K562 (cell line): ENCODE measurements around the gene TYRP1. TPM values are rescaled to one million over a fixed set of nuclear protein-coding genes. Genes with fewer than 3 reads are reported as not detected.

Experiments used
- ATAC-seq: fragments of 200-7000 bp; cut with Tn5 transposase; 3 replicates; pipeline ENCODE4 v1.9.1; 2020; ENCODE audit warnings: moderate library complexity
- BruUV-seq: library from RNA; stranded (reverse); fragments of 400-500 nt; replicated peaks from 2 replicates; lab custom pipeline; 2021; lab: Mats Ljungman, UMichigan
- CTCF ChIA-PET: fragments of 300-600 bp; formaldehyde crosslinking; extraction: SDS; loops from one replicate; lab custom pipeline; 2021; ENCODE audit warnings: low intra/inter-chr PET ratio; lab: Yijun Ruan, JAX
- POLR2A ChIA-PET: fragments of 300-600, 350-650 bp; sonication (Branson Sonifier 250); formaldehyde crosslinking; extraction: SDS; loops from one replicate; lab custom pipeline; 2021; ENCODE audit warnings: antibody characterized with exemption, inconsistent platforms; lab: Yijun Ruan, JAX
- DNase-seq, 4 experiments: peaks; one replicate each; pipeline versions ENCODE4 v3.0.0 to v3.0.0-alpha.2; 2011 to 2018; ENCODE audit warnings: low spot score in 3 of 4, mixed read lengths in 3 of 4; ENCODE audit errors: extremely low read depth in 1 of 4
- FAIRE-seq: peaks from 2 replicates; lab custom pipeline; 2011; peaks lifted over from hg19 to GRCh38; lab: Jason Lieb, UNC
- H2AFZ ChIP-seq: 2 replicates; pipeline ENCODE4 v1.6.0; 2011; ENCODE audit warnings: low read depth, low read length, control low read depth, inconsistent platforms
- H3K27ac ChIP-seq: fragments of 200-600 bp; 3 replicates; pipeline ENCODE4 v1.8.0; 2011; ENCODE audit warnings: low read depth, mild to moderate bottlenecking, control low read depth, inconsistent platforms, low read length, moderate library complexity, mixed read lengths; ENCODE audit errors: extremely low read depth
- H3K27me3 ChIP-seq, 2 experiments: fragments of 300-600 bp in 1 of 2; 2 replicates in 1 of 2; 3 replicates in 1 of 2; pipeline versions ENCODE4 v1.6.0 to v1.8.0; 2011; ENCODE audit warnings: inconsistent platforms in 2 of 2, low read length in 2 of 2, mild to moderate bottlenecking in 1 of 2, mixed read lengths in 1 of 2, moderate library complexity in 1 of 2; ENCODE audit not compliant: control insufficient read depth in 2 of 2, insufficient read depth in 2 of 2
- H3K36me3 ChIP-seq: fragments of 300-600 bp; 3 replicates; pipeline ENCODE4 v1.8.0; 2011; ENCODE audit warnings: mild to moderate bottlenecking, low read length, inconsistent platforms; ENCODE audit not compliant: control insufficient read depth, insufficient read depth
- H3K4me1 ChIP-seq, 2 experiments: fragments of 200-600 bp in 1 of 2; replicated peaks in 1 of 2; 2 replicates in 1 of 2; 3 replicates in 1 of 2; pipeline versions ENCODE4 v1.5.1 to v1.8.0; 2011; ENCODE audit warnings: inconsistent platforms in 2 of 2, low read length in 2 of 2, mild to moderate bottlenecking in 1 of 2, mixed read lengths in 1 of 2, moderate library complexity in 1 of 2; ENCODE audit not compliant: control insufficient read depth in 2 of 2, insufficient read depth in 2 of 2
- H3K4me2 ChIP-seq: 2 replicates; pipeline ENCODE4 v1.6.1; 2011; ENCODE audit warnings: low read length, control low read depth, inconsistent platforms, mixed read lengths; ENCODE audit not compliant: insufficient read depth
- H3K4me3 ChIP-seq: fragments of 200-600 bp; sonication (generic), shearing (Covaris generic); 2 replicates; pipeline ENCODE4 v1.5.1; 2016; ENCODE audit warnings: control low read depth, inconsistent platforms
- H3K79me2 ChIP-seq: fragments of 200-600 bp; 3 replicates; pipeline ENCODE4 v1.8.0; 2011; ENCODE audit warnings: low read length, inconsistent platforms; ENCODE audit not compliant: control insufficient read depth, insufficient read depth
- H3K9ac ChIP-seq, 2 experiments: 2 replicates each; pipeline versions ENCODE4 v1.6.0 to v1.6.1; 2011; ENCODE audit warnings: low read depth in 2 of 2, low read length in 2 of 2, control low read depth in 1 of 2, inconsistent platforms in 1 of 2, mild to moderate bottlenecking in 1 of 2, mixed read lengths in 1 of 2; ENCODE audit not compliant: insufficient read depth in 1 of 2
- H3K9me1 ChIP-seq: one replicate; pipeline ENCODE4 v1.6.0; 2011; ENCODE audit warnings: inconsistent platforms, mild to moderate bottlenecking, low read length, moderate library complexity; ENCODE audit not compliant: control insufficient read depth, insufficient read depth
- H3K9me3 ChIP-seq: replicated peaks from 2 replicates; pipeline ENCODE4 v1.5.1; 2011; ENCODE audit warnings: low read depth, low read length, inconsistent platforms; ENCODE audit not compliant: control insufficient read depth, insufficient read depth
- H4K20me1 ChIP-seq: replicated peaks from 2 replicates; pipeline ENCODE4 v1.6.1; 2011; ENCODE audit warnings: low read length, inconsistent platforms, mixed read lengths; ENCODE audit not compliant: control insufficient read depth, insufficient read depth
- CTCFL ChIP-seq: IDR thresholded peaks from 2 replicates; pipeline ENCODE4 v1.6.1; 2011; ENCODE audit warnings: borderline replicate concordance, low read depth, mild to moderate bottlenecking, moderate library complexity, low read length; ENCODE audit not compliant: insufficient read depth, poor library complexity, severe bottlenecking
- MTF1 ChIP-seq: fragments of 250-450 bp; sonication (Bioruptor Pico); IDR thresholded peaks from 2 replicates; pipeline ENCODE4 v1.9.0; 2021; ENCODE audit warnings: moderate library complexity, mild to moderate bottlenecking, inconsistent platforms, borderline replicate concordance
- NFIC ChIP-seq: fragments of 450-650 bp; IDR thresholded peaks from 2 replicates; pipeline ENCODE4 v1.6.1; 2017; ENCODE audit warnings: mild to moderate bottlenecking, inconsistent platforms
- NR2C1 ChIP-seq, 2 experiments: fragments of 450-650 bp; IDR thresholded peaks; 2 replicates each; pipeline ENCODE4 v1.6.1; 2017; ENCODE audit warnings: mild to moderate bottlenecking in 2 of 2, antibody characterized with exemption in 1 of 2, inconsistent platforms in 1 of 2, missing compliant biosample characterization in 1 of 2, missing genetic modification characterization in 1 of 2
- NRF1 ChIP-seq, 2 experiments: fragments of 450-650 bp; IDR thresholded peaks in 1 of 2; conservative IDR thresholded peaks in 1 of 2; 2 replicates each; pipeline ENCODE4 v1.6.1; 2014; ENCODE audit warnings: mild to moderate bottlenecking in 2 of 2
- PATZ1 ChIP-seq: fragments of 250-450 bp; sonication (Bioruptor Pico); IDR thresholded peaks from 2 replicates; pipeline ENCODE4 v1.5.0; 2020; ENCODE audit warnings: mild to moderate bottlenecking, borderline replicate concordance
- POLR3G ChIP-seq: IDR thresholded peaks from 2 replicates; pipeline ENCODE4 v1.6.1; 2011; ENCODE audit not compliant: insufficient read length, insufficient replicate concordance; ENCODE audit errors: extremely low read depth
- RNF2 ChIP-seq: sonication (generic); IDR thresholded peaks from 2 replicates; pipeline ENCODE4 v1.6.1; 2016
- TBL1XR1 ChIP-seq, 2 experiments: IDR thresholded peaks; 2 replicates each; pipeline ENCODE4 v1.6.1; 2012; ENCODE audit warnings: improper control_type of control experiment in 2 of 2, low read length in 2 of 2, mild to moderate bottlenecking in 1 of 2
- TCFL5 ChIP-seq: fragments of 250-450 bp; sonication (Bioruptor Pico); conservative IDR thresholded peaks from 2 replicates; pipeline ENCODE4 v1.6.1; 2021; ENCODE audit warnings: mild to moderate bottlenecking, moderate library complexity, matching md5 sums
- ZBTB43 ChIP-seq: sonication (generic); formaldehyde crosslinking; IDR thresholded peaks from 2 replicates; pipeline ENCODE4 v1.8.0; 2023; ENCODE audit warnings: mild to moderate bottlenecking, missing genetic modification reagents
- WGBS: fragments of 100-300 bp; shearing (Covaris generic); methylation state at CpG from one replicate; pipeline ENCODE4 v1.1.6; 2016; ENCODE audit warnings: low coverage, mixed read lengths; ENCODE audit not compliant: insufficient coverage; ENCODE audit errors: missing lambda C conversion rate; 5-methylcytosine and 5-hydroxymethylcytosine counted together
- in situ Hi-C: fragments of 300-500 bp; cut with MboI; formaldehyde crosslinking; loops from 4 replicates; pipeline ENCODE4 v1.15.0; 2018; ENCODE audit warnings: inconsistent platforms, mixed read lengths
- intact Hi-C: fragments of 100-400 bp; cut with micrococcal nuclease; formaldehyde crosslinking; loops from 2 replicates; pipeline ENCODE4 v1.14.2; 2022
- polyA plus RNA-seq, 8 experiments: library from polyadenylated mRNA; depleted of rRNA in 4 of 8; stranded (reverse) in 5 of 8; unstranded in 3 of 8; fragments of >200 nt; fragmentation: Nextera tagmentation in 2 of 8; fragmentation: Illumina TruSeq in 1 of 8; extraction: Ambion mirVana in 2 of 8; extraction: Trizol in 1 of 8; gene quantifications; 2 replicates each; pipeline versions ENCODE4 v1.2.1 to v1.2.3, GENCODE V29; 2011 to 2014; ENCODE audit warnings: inconsistent platforms in 1 of 8, missing spikeins in 1 of 8
- total RNA-seq, 7 experiments: library from RNA; depleted of rRNA in 6 of 7; stranded (reverse); fragments of >200 nt in 6 of 7; fragmentation: Illumina TruSeq in 2 of 7; extraction: Trizol in 2 of 7; gene quantifications; 2 replicates each; pipeline versions ENCODE4 v1.2.1 to v1.2.3, GENCODE V29; 2011 to 2021; ENCODE audit warnings: low replicate concordance in 1 of 7

The TYRP1 gene
- total and polyA plus RNA-seq, 9 of the 15 experiments (the other 6 are each of a cell fraction or from before 2014, with no cell fraction given) = not detected

DNA sequence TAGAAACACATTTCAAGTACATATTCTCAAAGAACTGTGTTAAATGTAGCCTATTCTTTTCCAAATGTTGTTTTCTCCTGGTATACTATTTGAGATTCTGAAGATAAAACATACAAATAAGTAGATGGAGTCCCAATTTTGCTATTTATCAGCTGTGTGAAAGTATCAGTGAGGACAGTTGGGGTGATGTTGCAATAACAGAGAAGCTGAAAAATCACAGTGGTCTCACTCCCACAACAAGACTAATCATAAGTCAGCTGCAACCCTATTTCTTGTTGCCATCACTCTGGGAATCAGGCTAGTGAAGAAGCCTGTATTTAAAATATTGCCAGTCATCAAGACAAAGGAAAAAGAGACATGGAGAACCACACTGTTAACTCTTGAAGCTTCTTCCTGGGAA, 55.8 kb downstream of the TYRP1 start (continued):
- TF ChIP-seq TBL1XR1 (IDR thresholded peaks at IDR 0.05; ENCODE audit: low read length in 2 of 2) (no peak), NFIC (no peak), NR2C1 (IDR thresholded peaks at IDR 0.05) (no peak), NR2C1 (tag; IDR thresholded peaks at IDR 0.05) (no peak), CTCFL (no peak), RNF2 (no peak)

- Histone ChIP-seq H3K79me2 (no peaks in the 10 kb centered on the region), H3K9ac (no peak overlapping the region), H2AFZ (no peak overlapping the region), H3K9me1 (no peaks in the 10 kb centered on the region), H3K27ac (no peak overlapping the region), H3K36me3 (no peaks in the 10 kb centered on the region), H3K4me2 (no peak overlapping the region), H3K4me3 (no peak overlapping the region), H3K9me3 (no peaks in the 10 kb centered on the region), H3K4me1 (no peaks in the 10 kb centered on the region), H4K20me1 (no peaks in the 10 kb centered on the region), H3K27me3 (no peaks in the 10 kb centered on the region)
- ATAC-seq (no peak), FAIRE-seq (no peak), DNase-seq (no peak)
- CTCF ChIA-PET = no interaction called here
- intact Hi-C loops (no loop called here), in situ Hi-C loops (no loop called here)
- POLR2A ChIA-PET = no interaction called here
- no TSS peak for BruUV-seq
- WGBS = 11% methylated on average over 2 of the region's 3 CpGs
- TF ChIP-seq POLR3G (no peak), TCFL5 (CRISPR knock-in tag) (no peak), MTF1 (CRISPR knock-in tag) (no peak), PATZ1 (no peak), ZBTB43 (CRISPR knock-in tag) (no peak), NRF1 (conservative IDR thresholded peaks at IDR 0.05 in 1 of 2, IDR thresholded peaks at IDR 0.05 in 1 of 2) (no peak)
These were observed 60.7 kb downstream of the TYRP1 start for GRCh38 chr9:12753931-12754330.
